PFSK-1 (cell line): Measurements from ENCODE around the gene CCDC137.

Experiments used
- FOXP2 ChIP-seq: optimal IDR thresholded peaks from 2 replicates; pipeline ENCODE3; 2011; ENCODE audit warnings: borderline replicate concordance, control low read depth, inconsistent platforms; ENCODE audit not compliant: insufficient read depth; ENCODE audit errors: extremely low read length, extremely low read depth
- POLR2AphosphoS5 ChIP-seq: IDR thresholded peaks from 2 replicates; pipeline ENCODE4 v1.6.1; 2012; ENCODE audit warnings: low read depth, mild to moderate bottlenecking, control low read depth, low read length, moderate library complexity
- REST ChIP-seq, 2 experiments: IDR thresholded peaks; 2 replicates each; pipeline versions ENCODE4 v1.6.1 to v1.8.0; 2011 to 2012; ENCODE audit warnings: low read depth in 2 of 2, low read length in 2 of 2, control low read depth in 1 of 2, inconsistent platforms in 1 of 2, mild to moderate bottlenecking in 1 of 2, moderate library complexity in 1 of 2; ENCODE audit not compliant: insufficient read depth in 1 of 2
- SIN3A ChIP-seq: IDR thresholded peaks from 2 replicates; pipeline ENCODE4 v1.6.1; 2012; ENCODE audit warnings: mild to moderate bottlenecking, low read length, moderate library complexity, borderline replicate concordance; ENCODE audit not compliant: insufficient read depth
- TAF1 ChIP-seq: IDR thresholded peaks from 2 replicates; pipeline ENCODE4 v1.6.1; 2012; ENCODE audit warnings: low read length, control low read depth, borderline replicate concordance; ENCODE audit not compliant: insufficient read depth

- TF ChIP-seq TAF1 (no peak), SIN3A (no peak), POLR2AphosphoS5 (no peak), FOXP2 (no peak), REST (IDR thresholded peaks at IDR 0.05; ENCODE audit: insufficient read depth in 1 of 2, low read depth in 2 of 2, low read length in 2 of 2) (no peak)
Measured at GRCh38 chr17:81682565-81683207, 16.1 kb downstream of the CCDC137 start.
